K562 (cell line): ENCODE results near the gene USP2. TPM values are rescaled to one million over a fixed set of nuclear protein-coding genes. Genes with fewer than 3 reads are reported as not detected.

Experiments
- ARNT ChIP-seq, 2 experiments: fragments of 450-650 bp; IDR thresholded peaks; 2 replicates each; pipeline ENCODE4 v1.6.1; 2016; ENCODE audit warnings: mild to moderate bottlenecking in 1 of 2
- CHD4 ChIP-seq: fragments of 200-600 bp; sonication (generic); IDR thresholded peaks from 3 replicates; pipeline ENCODE4 v1.6.1; 2012; ENCODE audit warnings: low read depth, mild to moderate bottlenecking, mixed read lengths, low read length, inconsistent platforms; ENCODE audit not compliant: insufficient read depth, insufficient replicate concordance, poor library complexity, severe bottlenecking
- CREM ChIP-seq: IDR thresholded peaks from 2 replicates; pipeline ENCODE4 v1.6.1; 2014; ENCODE audit warnings: antibody characterized with exemption, low read depth
- CSDE1 ChIP-seq, 2 experiments: fragments of 450-650 bp; IDR thresholded peaks; 2 replicates each; pipeline ENCODE4 v1.6.1; 2016; ENCODE audit warnings: mild to moderate bottlenecking in 1 of 2
- DIDO1 ChIP-seq: fragments of 450-650 bp; IDR thresholded peaks from 2 replicates; pipeline ENCODE4 v1.6.1; 2016; ENCODE audit warnings: low read depth, missing biosample characterization, missing genetic modification characterization
- HDAC2 ChIP-seq: fragments of 450-650 bp; IDR thresholded peaks from 2 replicates; pipeline ENCODE4 v1.6.1; 2016; ENCODE audit warnings: mild to moderate bottlenecking
- HIVEP1 ChIP-seq: fragments of 250-450 bp; sonication (Bioruptor Pico); IDR thresholded peaks from 2 replicates; pipeline ENCODE4 v1.4.0; 2020; ENCODE audit warnings: mild to moderate bottlenecking
- HMGN3 ChIP-seq: IDR thresholded peaks from 2 replicates; pipeline ENCODE4 v1.6.1; 2011; ENCODE audit warnings: borderline replicate concordance, low read depth, mild to moderate bottlenecking, mixed read lengths, low read length; ENCODE audit not compliant: insufficient read length; ENCODE audit errors: extremely low read depth
- KAT8 ChIP-seq: fragments of 450-650 bp; IDR thresholded peaks from 2 replicates; pipeline ENCODE4 v1.6.1; 2016; ENCODE audit warnings: low read depth, mild to moderate bottlenecking
- MECOM ChIP-seq: fragments of 250-450 bp; sonication (Bioruptor Pico); IDR thresholded peaks from 2 replicates; pipeline ENCODE4 v1.8.0; 2022; ENCODE audit warnings: inconsistent platforms
- MIER1 ChIP-seq: fragments of 450-650 bp; IDR thresholded peaks from 2 replicates; pipeline ENCODE4 v1.6.1; 2016; ENCODE audit warnings: antibody characterized with exemption, mild to moderate bottlenecking, low read depth
- MLX ChIP-seq, 2 experiments: fragments of 450-650 bp in 1 of 2; sonication (generic) in 1 of 2; formaldehyde crosslinking; conservative IDR thresholded peaks; 2 replicates each; pipeline versions ENCODE4 v1.4.0 to v1.8.1; 2020 to 2022; ENCODE audit warnings: mild to moderate bottlenecking in 1 of 2, missing genetic modification reagents in 1 of 2
- MTA1 ChIP-seq: fragments of 450-650 bp; IDR thresholded peaks from 2 replicates; pipeline ENCODE4 v1.6.1; 2017; ENCODE audit warnings: borderline replicate concordance
- NFE2L1 ChIP-seq: fragments of 450-650 bp; IDR thresholded peaks from 2 replicates; pipeline ENCODE4 v1.6.1; 2016; ENCODE audit warnings: missing genetic modification characterization, low read depth, mild to moderate bottlenecking, missing compliant biosample characterization, moderate library complexity, borderline replicate concordance
- RFX7 ChIP-seq: fragments of 250-450 bp; sonication (Bioruptor Pico); IDR thresholded peaks from 2 replicates; pipeline ENCODE4 v1.5.1; 2021; ENCODE audit warnings: mild to moderate bottlenecking
- SMARCA5 ChIP-seq: fragments of 450-650 bp; IDR thresholded peaks from 2 replicates; pipeline ENCODE4 v1.6.1; 2016
- SP1 ChIP-seq: sonication (generic); formaldehyde crosslinking; IDR thresholded peaks from 2 replicates; pipeline ENCODE4 v1.8.1; 2022; ENCODE audit warnings: mild to moderate bottlenecking, missing genetic modification reagents
- TEAD4 ChIP-seq, 2 experiments: sonication (generic) in 1 of 2; formaldehyde crosslinking in 1 of 2; IDR thresholded peaks; 2 replicates each; pipeline versions ENCODE4 v1.6.1 to v1.8.0; 2012 to 2022; ENCODE audit warnings: borderline replicate concordance in 1 of 2, inconsistent platforms in 1 of 2, low read length in 1 of 2, mild to moderate bottlenecking in 1 of 2, missing genetic modification reagents in 1 of 2
- TFAP4 ChIP-seq: sonication (generic); formaldehyde crosslinking; IDR thresholded peaks from 2 replicates; pipeline ENCODE4 v1.8.0; 2022; ENCODE audit warnings: missing genetic modification reagents, mild to moderate bottlenecking, moderate library complexity, borderline replicate concordance
- WHSC1 ChIP-seq: IDR thresholded peaks from one replicate; pipeline ENCODE4 v1.6.1; 2012; ENCODE audit warnings: low read length, control low read depth, inconsistent platforms
- ZFP36 ChIP-seq: fragments of 150-350 bp; IDR thresholded peaks from 2 replicates; pipeline ENCODE4 v1.6.1; 2018; ENCODE audit warnings: low read length, low read depth; ENCODE audit not compliant: partially characterized antibody
- ZHX1 ChIP-seq: fragments of 150-350 bp; conservative IDR thresholded peaks from 2 replicates; pipeline ENCODE4 v1.6.1; 2014; ENCODE audit warnings: low read length
- ZNF184 ChIP-seq: sonication (generic); formaldehyde crosslinking; IDR thresholded peaks from 2 replicates; pipeline ENCODE4 v1.5.0; 2020; ENCODE audit warnings: missing genetic modification reagents
- ZNF584 ChIP-seq: fragments of 200-800 bp; sonication (Bioruptor generic); IDR thresholded peaks from 2 replicates; pipeline ENCODE4 v1.6.1; 2016; ENCODE audit warnings: low read depth, mild to moderate bottlenecking, missing genetic modification characterization, missing compliant biosample characterization
- polyA plus RNA-seq, 8 experiments: library from polyadenylated mRNA; depleted of rRNA in 4 of 8; stranded (reverse) in 5 of 8; unstranded in 3 of 8; fragments of >200 nt; fragmentation: Nextera tagmentation in 2 of 8; fragmentation: Illumina TruSeq in 1 of 8; extraction: Ambion mirVana in 2 of 8; extraction: Trizol in 1 of 8; gene quantifications; 2 replicates each; pipeline versions ENCODE4 v1.2.1 to v1.2.3, GENCODE V29; 2011 to 2014; ENCODE audit warnings: inconsistent platforms in 1 of 8, missing spikeins in 1 of 8
- total RNA-seq, 7 experiments: library from RNA; depleted of rRNA in 6 of 7; stranded (reverse); fragments of >200 nt in 6 of 7; fragmentation: Illumina TruSeq in 2 of 7; extraction: Trizol in 2 of 7; gene quantifications; 2 replicates each; pipeline versions ENCODE4 v1.2.1 to v1.2.3, GENCODE V29; 2011 to 2021; ENCODE audit warnings: low replicate concordance in 1 of 7

USP2 gene
- total and polyA plus RNA-seq, 9 of the 15 experiments (the other 6 are each of a cell fraction or from before 2014, with no cell fraction given) = 2.8 to 16.9 (median 3.9) TPM

GRCh38 chr11:119374632-119375336 lies 6.7 kb downstream of the USP2 start (continued):
- TF ChIP-seq MIER1 = no peak
- TF ChIP-seq KAT8 = no peak
- TF ChIP-seq ZNF184 (CRISPR knock-in tag) = no peak
- no peak for TF ChIP-seq MECOM
- TF ChIP-seq TFAP4 (CRISPR knock-in tag) = peak; percentile 55; the same call in 1 of the 2 replicates
- no peak for TF ChIP-seq ZNF584 (CRISPR knock-in tag)
- TF ChIP-seq CHD4 = no peak
- TF ChIP-seq SP1 = peak; percentile 39; the same call in 1 of the 2 replicates
- TF ChIP-seq NFE2L1 = no peak
- no peak for TF ChIP-seq MTA1
- TF ChIP-seq DIDO1 = no peak
- TF ChIP-seq CREM = peak; percentile 84
- peak; percentile 82 for TF ChIP-seq SMARCA5
- TF ChIP-seq MLX (CRISPR knock-in tag; conservative IDR thresholded peaks at IDR 0.05) = no peak
- TF ChIP-seq CSDE1 (IDR thresholded peaks at IDR 0.05) = no peak
- no peak for TF ChIP-seq RFX7 (CRISPR knock-in tag)
- no peak for TF ChIP-seq ZHX1
- no peak for TF ChIP-seq HMGN3
- peak; percentile 26; the same call in 1 of the 2 replicates for TF ChIP-seq TEAD4 (IDR thresholded peaks at IDR 0.05; ENCODE audit: low read length)
- TF ChIP-seq TEAD4 (CRISPR knock-in tag; IDR thresholded peaks at IDR 0.05; ENCODE audit: borderline replicate concordance) = no peak
- no peak for TF ChIP-seq HIVEP1 (CRISPR knock-in tag)
- TF ChIP-seq ZFP36 = peak; percentile 94
- 0 out of 4 replicates have a peak, but pooled peaks of 1 of the 2 experiments have one; percentile 10 for TF ChIP-seq ARNT (IDR thresholded peaks at IDR 0.05)
- TF ChIP-seq HDAC2 = 0 out of 2 replicates have a peak, but pooled peaks have one; percentile 39
- TF ChIP-seq WHSC1 = no peak
